Measurements from ENCODE around the gene SEMA5A.

The SEMA5A gene

GRCh38 chr5:9058666-9059065 lies 487.2 kb downstream of the SEMA5A start:
- no peak for DNase-seq (ENCODE audit: low read depth)

GRCh38 chr5:9058161-9058560 lies 487.7 kb downstream of the SEMA5A start:
- DNase-seq (ENCODE audit: low read depth), result no peak

- no peak for DNase-seq (ENCODE audit: low read depth)
Measured at GRCh38 chr5:9057406-9058000, 488.4 kb downstream of the SEMA5A start.

DNA sequence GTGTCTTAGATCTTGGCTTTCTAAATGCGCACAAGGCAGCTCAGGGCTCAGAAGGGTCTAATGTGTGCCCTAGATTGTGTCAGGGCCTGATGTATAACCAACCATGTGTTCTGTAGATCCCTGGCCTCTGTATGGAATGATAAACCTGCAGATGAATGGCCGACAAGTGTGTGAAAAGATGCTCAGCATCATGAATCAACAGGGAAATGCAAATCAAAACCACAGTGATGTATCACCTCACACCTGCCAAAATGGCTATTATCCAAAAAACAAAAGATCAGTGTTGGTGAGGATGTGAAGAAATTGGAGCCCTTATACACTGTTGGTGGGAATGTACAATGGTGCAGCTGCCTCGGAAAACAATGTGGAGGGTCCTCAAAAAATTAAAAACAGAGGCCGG lies 489.8 kb downstream of the SEMA5A start:
- no peak for DNase-seq (ENCODE audit: low read depth)

DNA sequence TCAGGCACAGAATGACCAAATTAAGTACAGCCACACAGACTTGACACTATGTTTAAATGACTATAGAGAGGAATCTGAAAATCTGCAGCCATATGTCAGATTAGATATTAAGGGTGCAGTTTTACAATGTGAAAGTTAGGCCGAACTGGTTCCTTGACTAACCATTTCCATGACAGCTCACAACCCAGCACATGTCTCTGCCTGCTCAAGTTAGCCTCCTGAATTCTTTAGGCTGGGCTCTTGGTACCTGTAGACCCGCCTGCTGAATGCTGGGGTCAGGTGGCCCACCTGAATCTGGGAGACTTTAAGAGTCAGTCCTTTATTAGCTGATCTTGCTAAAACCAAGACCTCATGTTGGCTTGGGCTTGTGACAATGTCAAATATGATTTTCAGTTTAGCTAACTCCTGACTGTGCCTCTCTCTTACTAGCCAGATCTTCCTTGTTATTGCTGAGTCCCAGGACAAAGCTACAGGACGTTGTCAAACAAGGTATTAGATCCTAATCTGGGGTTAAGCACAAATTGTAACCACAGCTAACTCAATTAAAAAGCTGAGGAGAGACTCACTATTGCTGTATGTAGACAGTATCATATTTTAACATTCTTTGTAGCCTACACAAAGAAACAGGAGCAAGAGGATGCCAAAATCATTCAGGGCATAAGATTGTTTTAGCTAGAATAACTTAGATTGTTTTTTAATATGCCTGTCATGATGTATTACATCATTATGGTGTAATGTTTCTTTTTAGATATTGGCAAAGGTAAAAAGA lies 490.9 kb downstream of the SEMA5A start:
- DNase-seq (ENCODE audit: low read depth), result no peak

- DNase-seq (ENCODE audit: low read depth), result no peak
Measured at GRCh38 chr5:9054322-9054721, 491.6 kb downstream of the SEMA5A start.

DNA sequence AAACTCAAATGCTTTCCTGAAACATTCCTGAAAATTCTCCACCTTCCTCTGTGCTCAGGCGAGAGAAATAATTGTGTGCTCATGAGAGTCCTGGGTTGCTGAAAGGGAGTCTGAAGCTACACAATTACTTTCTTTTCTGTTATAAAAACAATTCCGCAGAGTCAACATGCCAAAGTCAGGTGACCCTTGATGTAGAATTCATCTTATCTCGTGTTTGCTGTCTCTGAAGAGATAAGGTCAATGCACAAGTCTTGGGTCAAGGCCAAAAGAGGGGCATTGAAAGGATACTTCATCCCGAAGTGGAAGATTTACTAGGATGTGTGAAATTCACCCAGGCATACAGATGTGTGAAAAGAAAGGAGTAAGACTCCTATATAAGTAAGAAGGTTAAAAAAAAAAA lies 493.5 kb downstream of the SEMA5A start:
- no peak for DNase-seq (ENCODE audit: low read depth)

GRCh38 chr5:9051779-9052178 lies 494.1 kb downstream of the SEMA5A start:
- no peak for DNase-seq (ENCODE audit: low read depth)

- no peak for DNase-seq (ENCODE audit: low read depth)
Measured at GRCh38 chr5:9047932-9048331, 497.9 kb downstream of the SEMA5A start.

DNA sequence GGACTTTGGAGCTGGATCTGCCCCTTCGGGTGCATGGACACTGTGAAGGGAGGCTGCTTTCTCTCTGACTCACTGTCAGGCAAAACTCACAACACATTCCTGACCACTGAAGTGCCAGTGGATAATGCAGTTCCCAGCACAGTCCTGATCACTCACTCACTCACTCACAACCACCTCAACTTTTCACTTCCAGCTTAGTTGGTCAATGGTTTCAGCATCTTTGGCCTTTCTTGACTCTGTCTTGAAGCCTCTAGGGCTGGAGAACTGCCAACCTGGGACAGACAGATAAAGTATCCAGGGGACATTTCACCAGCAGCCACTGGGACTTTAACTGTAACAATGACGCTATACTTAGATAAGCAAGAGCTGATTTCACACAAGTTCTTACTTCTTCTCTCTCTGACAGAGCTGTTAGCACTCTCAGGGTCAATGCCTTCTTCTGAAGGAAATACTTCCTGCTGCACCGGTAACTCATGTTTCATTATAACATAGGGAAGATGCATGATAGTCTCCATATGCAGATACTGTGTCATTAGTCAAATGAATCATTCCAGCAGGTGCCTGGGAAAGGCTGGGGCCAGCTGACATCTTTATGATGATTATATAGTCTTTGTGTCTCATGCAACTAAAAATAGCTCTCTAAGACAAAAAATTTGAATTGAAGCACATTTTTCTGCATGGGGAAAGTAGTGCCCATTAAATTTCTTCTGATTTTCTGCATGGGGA lies 499.0 kb downstream of the SEMA5A start:
- DNase-seq (ENCODE audit: low read depth), result no peak

DNA sequence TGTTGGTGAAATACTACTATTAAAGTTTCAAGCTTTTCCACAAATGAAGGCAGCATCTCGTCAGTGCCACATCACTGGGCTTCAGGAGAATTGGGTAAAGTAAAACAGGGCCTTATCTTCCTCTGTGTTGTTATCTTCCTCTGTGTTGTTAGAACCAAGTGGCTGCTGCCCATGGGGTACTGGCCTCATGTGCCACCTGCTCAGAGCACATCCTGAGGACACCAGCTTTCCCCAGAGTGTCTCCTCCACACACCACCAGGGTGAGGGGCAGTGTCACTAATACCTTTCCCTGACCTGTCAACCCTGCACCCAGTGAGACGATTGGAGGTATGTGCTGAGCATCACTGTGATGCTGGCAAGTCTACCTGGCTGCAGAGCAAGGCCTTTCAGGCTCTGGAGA lies 499.9 kb downstream of the SEMA5A start:
- DNase-seq (ENCODE audit: low read depth), result no peak

- DNase-seq (ENCODE audit: low read depth), result no peak
Measured at GRCh38 chr5:9042241-9042640, 503.6 kb downstream of the SEMA5A start.

GRCh38 chr5:9040475-9040874 lies 505.4 kb downstream of the SEMA5A start:
- DNase-seq (ENCODE audit: low read depth), result no peak

GRCh38 chr5:9037048-9037447 lies 508.8 kb downstream of the SEMA5A start:
- no peak for DNase-seq (ENCODE audit: low read depth)

- no peak for DNase-seq (ENCODE audit: low read depth)
Measured at GRCh38 chr5:9035346-9035745, 510.5 kb downstream of the SEMA5A start.

GRCh38 chr5:9034649-9035048 lies 511.2 kb downstream of the SEMA5A start:
- DNase-seq (ENCODE audit: low read depth), result no peak

DNA sequence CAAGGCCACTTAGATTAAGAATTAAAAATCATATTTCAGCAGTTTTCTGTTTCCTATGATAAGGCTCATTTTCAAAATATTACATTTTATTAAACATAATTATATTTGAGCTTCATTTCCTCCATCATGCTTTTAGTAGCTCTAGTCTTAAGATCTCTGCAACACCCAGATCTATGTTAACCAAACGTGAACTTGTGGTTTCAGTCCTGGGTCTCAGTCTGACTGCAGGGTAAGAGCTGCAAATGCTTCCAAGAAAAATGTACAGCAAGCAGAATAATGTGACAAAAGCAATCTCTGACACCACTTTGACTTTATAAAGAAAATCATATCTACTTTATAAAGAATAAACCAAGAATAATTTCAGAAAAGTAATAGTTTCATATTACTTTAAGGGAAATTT lies 512.4 kb downstream of the SEMA5A start:
- DNase-seq (ENCODE audit: low read depth), result no peak

- DNase-seq (ENCODE audit: low read depth), result no peak
Measured at GRCh38 chr5:9025942-9026341, 519.9 kb downstream of the SEMA5A start.

DNA sequence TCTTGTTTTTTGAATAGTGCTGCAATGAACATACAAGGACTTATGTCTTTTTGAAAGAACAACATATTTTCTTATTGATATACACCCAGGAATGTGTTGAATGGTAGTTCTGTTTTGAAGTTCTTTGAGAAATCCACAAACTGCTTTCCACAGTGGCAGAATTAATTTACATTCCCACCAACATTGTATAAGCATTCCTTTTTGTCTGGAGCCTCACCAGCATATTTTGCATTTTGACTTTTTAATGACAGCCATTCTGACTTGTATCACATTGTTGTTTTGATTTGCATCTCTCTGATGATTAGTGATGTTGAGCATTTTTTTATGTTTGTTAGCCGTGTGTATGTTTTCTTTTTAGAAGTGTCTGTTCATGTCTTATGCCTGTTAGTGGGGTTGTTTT lies 524.9 kb downstream of the SEMA5A start:
- DNase-seq (ENCODE audit: low read depth), result no peak

DNA sequence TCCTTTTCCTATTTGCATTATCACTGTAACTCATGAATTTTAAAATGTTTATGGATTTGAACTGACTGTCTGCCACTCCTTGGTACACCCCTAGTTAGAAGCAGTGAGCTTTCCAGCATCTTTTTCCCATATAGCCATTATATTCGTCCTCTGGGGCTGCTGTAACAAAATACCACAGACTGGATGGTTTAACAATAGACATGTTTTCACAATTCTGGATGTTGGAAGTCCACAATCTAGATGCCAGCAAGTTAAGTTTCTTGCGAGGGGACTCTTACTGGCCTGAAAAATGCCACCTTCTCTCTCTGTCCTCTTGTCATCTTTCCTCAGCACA lies 530.0 kb downstream of the SEMA5A start:
- no peak for DNase-seq (ENCODE audit: low read depth)

DNA sequence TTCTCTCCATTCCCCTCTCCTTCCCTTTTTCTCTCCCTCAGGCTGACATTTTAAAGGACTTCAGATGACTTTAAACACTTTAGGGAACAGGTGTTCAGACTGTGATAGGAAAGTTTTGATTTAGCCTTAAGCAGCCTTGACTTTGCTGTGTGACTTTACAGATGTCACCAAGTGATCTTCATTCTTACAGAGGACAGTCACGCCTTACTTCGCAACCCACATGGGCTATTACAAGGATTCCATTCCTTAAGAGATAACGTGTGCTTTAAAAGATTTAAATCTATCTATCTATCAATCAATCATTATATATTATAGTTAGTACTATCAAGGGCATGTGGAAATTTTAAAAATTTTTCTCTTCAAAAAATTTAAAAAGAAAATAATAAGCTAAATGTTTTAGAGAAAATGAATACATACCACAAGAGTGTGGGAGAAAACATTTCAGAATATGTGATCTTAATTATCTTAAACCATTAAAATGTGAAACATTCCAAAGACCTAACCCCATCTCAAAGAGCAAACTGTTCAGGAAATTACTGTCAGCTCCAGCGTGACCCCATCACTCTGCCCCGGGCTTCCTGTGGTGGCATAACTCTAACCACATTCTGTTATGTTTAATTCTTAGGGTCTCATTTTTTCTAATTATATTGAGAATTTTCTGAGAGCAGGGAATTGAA lies 530.5 kb downstream of the SEMA5A start:
- no peak for DNase-seq (ENCODE audit: low read depth)

DNA sequence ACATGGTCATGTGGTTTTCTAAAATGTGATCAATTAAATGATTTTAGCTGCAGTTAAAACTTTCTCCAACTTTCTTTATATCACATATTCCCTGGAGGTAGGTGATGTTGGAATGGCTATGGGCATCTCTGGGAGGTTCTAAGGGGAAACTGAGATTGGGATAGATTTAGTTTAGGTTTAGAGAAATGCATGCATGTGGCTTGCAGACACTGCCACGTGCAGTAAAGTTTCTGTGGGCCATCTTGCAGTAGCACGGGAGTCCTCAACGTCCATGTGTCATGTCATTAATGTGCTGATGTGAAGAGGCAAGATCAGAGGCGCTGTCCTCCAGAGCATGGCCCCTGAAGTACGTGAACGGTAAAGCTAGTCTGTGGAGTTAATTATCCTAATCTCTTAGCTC lies 532.7 kb downstream of the SEMA5A start:
- DNase-seq (ENCODE audit: low read depth), result no peak

All from activated T-helper 9 cell treated with anti-CD3 and anti-CD28 coated beads, Interleukin-2, amount 50 U/mL, for 16 hours (primary cell).